Forelimb muscle (tissue), 1 donor: Measurements from ENCODE around the gene CLDN6. TPM values are rescaled to one million over a fixed set of nuclear protein-coding genes. Genes with fewer than 3 reads are reported as not detected.
A peak's percentile ranks its signal among the peaks of the same experiment; 100 is the strongest.

Source experiments
- DNase-seq: peaks from one replicate; pipeline ENCODE4 v3.0.0-alpha.2; 2013; ENCODE audit warnings: low read depth
- polyA plus RNA-seq: library from polyadenylated mRNA; unstranded; fragments of 120-200 nt; gene quantifications from one replicate; pipeline ENCODE4 v1.2.1, GENCODE V29; 2013; ENCODE audit not compliant: insufficient read length

The CLDN6 gene
- polyA plus RNA-seq, 1 donor: 0.19 TPM

DNA sequence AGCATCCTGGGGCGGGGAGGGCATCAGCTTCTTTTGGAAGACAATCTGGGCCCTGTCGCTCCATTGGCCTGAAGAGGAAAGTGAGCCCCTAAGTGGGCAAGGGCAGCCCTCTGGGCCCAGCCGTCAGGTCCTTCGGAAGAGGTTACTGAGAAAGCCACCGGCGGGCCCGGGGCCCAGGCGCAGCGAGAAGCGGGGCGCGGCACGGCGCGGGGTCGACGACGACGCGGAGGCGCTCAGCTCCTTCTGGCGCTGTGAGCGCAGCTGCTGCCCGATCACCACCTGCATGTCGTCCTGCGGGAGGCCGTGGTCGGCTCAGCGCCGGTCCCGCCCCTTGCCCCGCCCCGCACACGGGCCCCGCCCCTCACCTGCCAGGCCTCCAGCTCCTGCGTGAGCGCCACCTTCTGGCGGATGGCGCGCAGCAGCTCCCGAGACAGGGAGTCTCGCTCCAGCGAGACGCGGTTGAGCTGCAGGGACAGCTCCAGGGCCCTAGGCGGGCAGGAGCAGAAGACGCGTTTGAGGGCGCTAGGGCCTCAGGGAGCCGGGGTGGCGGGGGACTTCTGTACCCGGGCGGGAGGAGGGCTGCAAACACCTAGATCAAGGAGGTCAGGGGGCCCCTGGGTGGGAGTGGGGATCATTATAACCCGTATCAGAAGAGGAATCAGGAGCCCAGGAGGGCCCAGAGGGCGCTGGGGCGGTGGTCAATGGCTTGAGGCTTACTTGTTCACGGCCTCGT lies 10.2 kb upstream of the CLDN6 start:
- DNase-seq: no peak

DNA sequence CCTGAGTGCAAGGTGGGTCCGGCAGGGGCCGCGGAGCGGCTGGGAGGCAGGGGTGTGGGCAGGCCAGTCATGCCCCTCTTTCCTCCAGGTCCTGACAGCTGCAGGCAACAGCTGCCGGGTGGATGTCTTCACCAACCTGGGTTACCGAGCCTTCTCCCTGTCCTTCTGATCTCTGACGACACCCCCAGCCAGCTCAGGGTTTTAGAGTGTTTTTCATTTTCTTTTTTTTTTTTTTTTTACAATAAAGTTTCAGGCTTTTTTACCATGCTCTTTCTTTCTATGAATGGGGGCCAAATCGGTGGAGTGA lies 9.5 kb upstream of the CLDN6 start:
- DNase-seq: no peak

DNA sequence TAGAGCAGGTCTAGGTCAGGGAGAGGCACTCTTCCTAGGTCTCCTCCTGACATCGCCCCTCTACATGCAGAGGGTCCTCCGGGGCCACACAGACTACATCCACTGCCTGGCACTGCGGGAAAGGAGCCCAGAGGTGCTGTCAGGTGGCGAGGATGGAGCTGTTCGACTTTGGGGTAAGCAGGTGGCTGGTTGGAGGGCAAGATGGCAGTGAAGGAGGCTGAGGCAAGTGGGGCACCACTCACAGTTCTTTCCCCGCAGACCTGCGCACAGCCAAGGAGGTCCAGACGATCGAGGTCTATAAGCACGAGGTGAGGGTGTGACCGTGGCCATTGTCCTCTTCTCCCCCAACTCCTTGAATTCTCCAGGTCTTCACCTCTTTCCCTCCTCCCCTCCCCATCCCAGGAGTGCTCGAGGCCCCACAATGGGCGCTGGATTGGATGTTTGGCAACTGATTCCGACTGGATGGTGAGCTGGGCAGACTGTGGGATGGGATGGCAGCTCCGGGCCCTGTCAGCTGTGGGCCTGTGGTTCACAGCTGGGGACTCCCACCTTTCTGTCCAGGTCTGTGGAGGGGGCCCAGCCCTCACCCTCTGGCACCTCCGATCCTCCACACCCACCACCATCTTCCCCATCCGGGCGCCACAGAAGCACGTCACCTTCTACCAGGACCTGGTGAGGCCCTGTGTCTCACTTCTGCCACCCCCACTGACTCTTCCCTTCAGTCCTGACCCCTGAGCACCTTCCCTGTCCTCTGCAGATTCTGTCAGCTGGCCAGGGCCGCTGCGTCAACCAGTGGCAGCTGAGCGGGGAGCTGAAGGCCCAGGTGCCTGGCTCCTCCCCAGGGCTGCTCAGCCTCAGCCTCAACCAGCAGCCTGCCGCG lies 8.9 kb upstream of the CLDN6 start:
- DNase-seq: no peak

DNA sequence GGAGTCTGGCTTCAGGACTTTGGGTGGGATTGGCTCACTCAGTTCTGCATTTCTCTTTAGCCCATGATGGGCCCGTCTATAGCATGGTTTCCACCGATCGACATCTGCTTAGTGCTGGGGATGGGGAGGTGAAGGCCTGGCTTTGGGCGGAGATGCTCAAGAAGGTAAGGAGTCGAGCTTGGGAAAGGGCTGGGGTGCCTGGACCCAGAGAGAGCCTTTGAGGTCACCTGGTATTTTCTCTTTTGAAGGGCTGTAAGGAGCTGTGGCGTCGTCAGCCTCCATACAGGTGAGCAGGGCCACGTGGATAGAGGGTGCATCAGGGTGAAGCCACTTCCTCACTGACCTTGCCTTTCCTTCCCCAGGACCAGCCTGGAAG lies 8.0 kb upstream of the CLDN6 start:
- DNase-seq: no peak

DNA sequence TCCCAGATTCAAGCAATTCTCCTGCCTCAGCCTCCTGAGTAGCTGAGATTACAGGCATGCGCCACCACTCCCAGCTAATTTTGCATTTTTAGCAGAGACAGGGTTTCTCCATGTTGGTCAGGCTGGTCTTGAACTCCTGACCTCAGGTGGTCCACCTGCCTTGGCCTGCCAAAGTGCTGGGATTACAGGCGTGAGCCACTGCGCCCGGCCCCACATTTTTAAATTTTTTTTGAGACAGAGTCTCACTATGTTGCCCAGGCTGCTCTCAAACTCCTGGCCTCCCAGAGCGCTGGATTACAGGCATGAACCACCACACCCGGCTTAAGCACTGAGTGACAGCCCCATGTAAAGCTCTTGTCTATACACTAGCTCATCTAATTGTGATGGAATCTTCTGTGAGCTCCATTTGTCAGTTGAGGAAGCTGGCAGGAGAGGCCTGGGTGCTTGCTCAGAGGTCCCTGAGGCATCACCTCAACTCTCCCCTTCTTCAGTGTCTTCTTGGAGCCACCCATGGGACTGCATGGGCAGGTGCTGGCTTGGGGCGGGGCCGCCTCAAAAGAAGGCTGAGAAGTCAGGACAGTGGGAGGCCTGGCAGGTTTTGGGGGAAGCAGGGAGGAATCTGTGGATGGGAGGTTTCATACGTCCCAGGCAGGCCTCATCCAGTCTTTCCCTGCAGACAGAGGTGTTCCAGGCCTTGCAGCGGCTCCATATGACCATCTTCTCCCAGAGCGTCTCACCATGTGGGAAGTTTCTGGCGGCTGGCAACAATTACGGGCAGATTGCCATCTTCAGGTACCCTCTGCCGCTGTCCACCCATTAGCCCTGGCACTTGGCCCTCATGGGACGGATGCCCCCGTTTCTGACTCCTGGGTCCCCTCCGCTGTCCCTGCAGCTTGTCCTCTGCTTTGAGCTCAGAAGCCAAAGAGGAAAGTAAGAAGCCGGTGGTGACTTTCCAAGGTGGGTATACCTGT lies 7.3 kb upstream of the CLDN6 start:
- no peak for DNase-seq

DNA sequence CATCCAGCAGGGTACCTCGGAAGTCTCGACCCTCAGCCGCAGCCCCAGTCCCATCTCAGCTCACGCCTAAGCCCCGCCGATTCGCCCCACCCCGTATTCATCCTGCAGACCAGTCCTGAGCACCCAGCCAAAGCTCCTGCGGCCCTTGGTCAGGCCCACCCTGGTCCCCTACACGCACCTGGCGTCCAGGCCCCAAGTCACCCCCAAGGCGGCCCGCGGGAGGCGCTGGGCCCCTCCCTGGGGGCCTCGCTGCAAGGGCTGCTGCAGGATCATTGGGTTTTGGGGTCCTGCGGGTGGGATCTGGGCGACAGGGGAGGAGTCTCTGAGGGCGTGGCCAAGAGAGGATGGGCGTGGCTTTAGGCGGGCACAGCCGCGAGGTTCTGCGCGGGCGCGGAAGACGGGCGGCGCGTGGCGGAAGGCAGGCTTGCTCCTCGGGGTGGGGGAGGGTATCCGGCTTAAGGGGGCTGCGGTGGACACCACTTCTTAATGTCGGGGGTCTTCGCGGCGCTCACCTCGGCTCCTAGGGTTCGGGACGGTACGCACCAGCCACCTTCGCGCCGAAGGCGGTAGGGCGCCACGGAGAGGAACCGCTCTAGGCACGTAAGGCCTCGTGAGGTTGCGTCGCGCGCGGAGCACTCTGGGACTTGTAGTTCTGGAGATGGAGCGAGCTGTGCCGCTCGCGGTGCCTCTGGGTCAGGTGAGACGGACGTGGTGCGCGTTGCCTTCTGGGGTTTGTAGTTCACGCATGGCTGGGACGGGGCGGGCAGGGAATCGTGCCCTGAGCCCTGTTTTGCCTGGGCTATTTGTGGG lies 5.9 kb upstream of the CLDN6 start, which contains the start of the genes HCFC1R1 and THOC6:
Gene HCFC1R1, minus strand, starts transcription at position 274 of the 810 bp plus-strand sequence. Its CDS starts 1 bp downstream, at position 273.
Gene THOC6, plus strand, starts transcription at position 367 of the 810 bp plus-strand sequence. Its CDS starts 292 bp downstream, at position 659.
- peak; percentile 86 for DNase-seq

DNA sequence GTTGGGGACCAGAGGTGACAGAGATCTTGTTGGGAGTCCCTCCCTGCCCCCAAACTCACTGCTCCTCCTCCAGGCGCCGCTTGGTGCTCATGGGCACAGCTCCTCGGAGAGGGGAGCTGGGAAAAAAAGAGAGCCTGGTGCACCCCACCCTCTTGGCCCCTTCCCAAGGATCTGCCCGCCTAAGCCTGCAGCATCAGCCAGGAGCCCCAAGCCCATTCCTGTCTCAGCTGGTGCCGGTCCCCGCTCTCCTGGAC lies 5.4 kb upstream of the CLDN6 start:
- no peak for DNase-seq

DNA sequence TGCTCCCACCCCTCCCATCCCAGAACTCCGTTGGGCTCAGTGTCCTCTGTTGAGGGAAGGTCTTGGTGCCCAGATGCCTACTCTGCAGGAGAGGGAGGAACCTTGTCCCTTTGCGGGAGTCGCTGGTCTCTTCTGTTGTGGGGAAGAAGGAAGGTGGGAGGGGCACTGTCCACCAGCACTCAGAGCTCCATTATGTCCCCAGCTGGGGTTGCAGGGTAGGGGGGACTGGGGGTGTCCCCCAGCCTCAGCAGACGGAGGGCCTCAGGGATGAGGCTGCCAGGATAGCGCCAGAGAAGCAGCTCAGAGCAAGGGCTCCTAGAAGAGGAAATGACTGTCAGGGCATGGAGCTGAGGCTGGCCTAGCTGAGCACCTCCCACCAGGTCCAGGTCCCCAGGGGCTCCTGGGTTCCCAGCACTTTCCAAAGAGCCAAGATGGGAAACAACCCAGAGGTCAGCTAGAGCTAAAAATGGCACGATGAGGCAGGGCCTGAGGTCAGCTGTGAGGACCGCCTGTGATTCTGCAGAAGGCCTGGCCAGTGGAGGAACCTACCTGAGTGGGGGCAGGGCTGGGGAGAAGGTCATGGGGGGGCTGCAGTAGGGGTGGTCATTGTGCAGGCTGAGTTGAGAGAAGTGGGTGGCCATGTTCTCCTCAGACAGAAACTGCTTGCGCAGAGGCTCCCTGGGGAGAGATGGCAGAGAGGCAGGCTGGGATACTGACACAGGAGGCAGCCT lies 4.9 kb upstream of the CLDN6 start:
- DNase-seq: no peak

DNA sequence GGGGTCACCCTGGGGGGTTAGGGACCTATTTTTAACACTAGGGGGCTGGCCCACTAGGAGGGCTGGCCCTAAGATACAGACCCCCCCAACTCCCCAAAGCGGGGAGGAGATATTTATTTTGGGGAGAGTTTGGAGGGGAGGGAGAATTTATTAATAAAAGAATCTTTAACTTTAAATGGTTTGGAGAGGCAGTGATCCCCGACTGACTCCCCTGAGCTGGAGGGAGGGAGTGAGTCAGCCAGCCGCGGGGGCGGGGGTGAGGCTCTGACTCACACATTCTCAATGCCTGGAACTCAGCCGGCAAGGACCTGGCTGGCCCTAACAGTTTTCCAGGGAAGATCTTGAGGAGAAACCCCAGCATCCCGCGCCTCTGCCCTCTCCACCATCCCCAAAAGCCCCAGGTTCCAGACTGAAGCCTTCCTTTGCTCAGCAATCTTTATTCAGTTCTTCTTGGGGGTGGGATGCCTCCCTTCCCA lies 4.3 kb upstream of the CLDN6 start:
- DNase-seq: peak; percentile 64

DNA sequence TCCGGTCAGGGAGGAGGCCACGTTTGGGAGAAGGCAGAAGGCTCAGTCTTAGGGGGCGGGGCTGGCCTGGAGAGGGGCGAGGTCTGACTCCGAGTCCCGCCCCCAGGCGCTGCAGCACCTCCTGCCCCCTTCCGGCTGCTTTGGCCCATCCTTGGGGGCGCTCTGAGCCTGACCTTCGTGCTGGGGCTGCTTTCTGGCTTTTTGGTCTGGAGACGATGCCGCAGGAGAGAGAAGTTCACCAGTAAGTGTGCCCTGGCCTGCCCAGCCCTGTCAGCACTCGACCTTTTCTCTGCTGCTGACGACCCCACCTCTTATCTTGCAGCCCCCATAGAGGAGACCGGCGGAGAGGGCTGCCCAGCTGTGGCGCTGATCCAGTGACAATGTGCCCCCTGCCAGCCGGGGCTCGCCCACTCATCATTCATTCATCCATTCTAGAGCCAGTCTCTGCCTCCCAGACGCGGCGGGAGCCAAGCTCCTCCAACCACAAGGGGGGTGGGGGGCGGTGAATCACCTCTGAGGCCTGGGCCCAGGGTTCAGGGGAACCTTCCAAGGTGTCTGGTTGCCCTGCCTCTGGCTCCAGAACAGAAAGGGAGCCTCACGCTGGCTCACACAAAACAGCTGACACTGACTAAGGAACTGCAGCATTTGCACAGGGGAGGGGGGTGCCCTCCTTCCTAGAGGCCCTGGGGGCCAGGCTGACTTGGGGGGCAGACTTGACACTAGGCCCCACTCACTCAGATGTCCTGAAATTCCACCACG lies 3.6 kb upstream of the CLDN6 start:
- DNase-seq: no peak

DNA sequence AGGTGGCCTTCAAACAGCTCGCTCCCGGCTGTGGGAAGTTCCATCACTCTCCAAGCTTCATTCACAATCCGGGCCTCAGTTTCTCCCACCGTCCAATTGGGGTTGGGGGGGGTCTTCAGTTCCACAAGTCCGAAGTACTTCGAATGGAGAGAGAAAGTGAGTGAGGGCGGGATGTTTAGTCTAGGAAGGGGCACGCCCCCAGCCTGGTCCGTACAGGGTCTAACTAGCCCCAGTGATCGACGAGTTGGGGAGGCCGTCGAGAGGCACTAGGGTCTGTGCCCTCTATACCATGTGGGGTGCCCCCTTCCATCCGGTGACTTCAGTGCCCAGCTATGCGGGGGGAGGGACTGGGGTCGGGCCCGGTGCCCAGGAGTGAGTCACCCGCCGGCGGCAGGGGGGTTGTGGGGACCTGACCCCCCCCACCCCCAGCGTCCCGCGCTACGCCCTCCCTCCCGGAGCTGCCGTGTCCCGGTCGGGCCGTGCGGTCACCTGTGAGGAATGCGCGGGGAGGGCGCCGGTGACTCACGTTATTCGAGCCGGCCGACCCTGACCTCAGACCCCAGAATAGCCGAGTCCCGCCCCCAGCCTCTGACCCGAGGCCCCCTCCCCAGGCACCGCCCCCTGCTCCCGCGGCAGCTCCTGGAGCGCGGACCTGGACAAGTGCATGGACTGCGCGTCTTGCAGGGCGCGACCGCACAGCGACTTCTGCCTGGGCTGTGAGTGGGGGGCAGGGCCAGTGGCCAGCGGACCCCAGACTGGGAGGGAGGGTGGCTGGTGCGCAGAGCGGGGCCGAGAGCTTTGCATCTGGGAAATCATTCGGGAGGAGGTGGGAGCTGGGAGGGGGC lies 2.8 kb upstream of the CLDN6 start:
- DNase-seq: no peak

DNA sequence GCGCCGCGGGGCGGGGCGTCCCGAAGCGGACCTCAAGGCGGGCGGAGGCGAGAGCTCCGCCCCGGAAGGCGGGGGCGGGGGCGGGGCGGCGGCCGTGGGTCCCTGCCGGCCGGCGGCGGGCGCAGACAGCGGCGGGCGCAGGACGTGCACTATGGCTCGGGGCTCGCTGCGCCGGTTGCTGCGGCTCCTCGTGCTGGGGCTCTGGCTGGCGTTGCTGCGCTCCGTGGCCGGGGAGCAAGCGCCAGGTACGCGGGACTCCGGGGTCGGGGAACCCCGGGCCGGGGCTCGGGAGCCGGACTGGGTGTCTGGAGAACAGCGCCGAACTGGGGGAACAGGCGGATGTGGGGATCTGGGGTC lies 2.2 kb upstream of the CLDN6 start, which contains the start of gene TNFRSF12A:
Gene TNFRSF12A, plus strand, starts transcription at position 122 of the 357 bp plus-strand sequence. Its CDS starts 30 bp downstream, at position 152.
- DNase-seq: no peak

DNA sequence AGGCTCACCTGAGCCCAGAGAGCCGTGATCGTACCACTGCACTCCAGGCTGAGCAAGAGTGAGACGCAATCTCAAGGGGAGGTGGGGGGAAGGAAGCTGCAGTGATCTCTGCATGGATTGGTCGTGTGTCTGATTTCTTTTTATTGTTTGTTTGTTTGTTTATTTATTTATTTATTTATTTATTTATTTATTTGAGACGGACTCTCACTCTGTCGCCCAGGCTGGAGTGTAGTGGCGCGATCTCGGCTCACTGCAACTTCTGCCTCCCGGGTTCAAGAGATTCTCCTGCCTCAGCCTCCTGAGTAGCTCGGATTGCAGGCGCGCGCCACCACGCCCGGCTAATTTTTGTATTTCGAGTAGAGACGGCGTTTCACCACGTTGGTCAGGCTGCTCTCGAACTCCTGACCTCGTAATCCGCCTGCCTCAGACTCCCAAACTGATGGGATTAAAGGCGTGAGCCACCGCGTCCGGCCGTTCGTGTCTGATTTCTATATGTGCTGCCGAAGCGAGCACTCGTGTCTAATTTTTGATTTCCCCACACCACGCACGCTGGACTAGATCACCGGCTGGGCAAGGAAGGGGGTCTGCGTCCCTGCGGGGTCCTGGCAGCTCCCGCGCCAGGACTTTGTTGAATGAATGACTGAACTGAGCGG lies 1.7 kb upstream of the CLDN6 start:
- DNase-seq: no peak

DNA sequence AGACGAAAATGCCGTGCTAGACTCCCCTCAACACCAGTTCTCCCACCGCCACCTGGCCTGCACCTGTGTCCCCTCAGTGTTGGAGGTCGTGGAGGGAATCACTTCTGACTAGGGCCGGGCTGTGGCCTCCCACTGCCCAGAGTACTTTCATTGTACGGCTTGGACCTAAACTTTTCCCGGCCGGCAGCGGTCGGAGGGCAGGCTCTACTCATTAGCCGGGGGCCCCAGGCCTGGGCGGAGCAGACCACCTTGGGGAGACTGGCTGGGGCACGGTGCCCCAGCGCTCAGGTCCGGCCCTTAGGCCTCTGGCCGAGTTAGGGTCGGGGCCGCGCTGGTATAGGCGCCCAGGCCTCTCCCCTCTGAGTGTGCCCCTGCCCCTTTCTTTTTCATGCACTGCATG lies 639 bp downstream of the CLDN6 start:
- DNase-seq: no peak

DNA sequence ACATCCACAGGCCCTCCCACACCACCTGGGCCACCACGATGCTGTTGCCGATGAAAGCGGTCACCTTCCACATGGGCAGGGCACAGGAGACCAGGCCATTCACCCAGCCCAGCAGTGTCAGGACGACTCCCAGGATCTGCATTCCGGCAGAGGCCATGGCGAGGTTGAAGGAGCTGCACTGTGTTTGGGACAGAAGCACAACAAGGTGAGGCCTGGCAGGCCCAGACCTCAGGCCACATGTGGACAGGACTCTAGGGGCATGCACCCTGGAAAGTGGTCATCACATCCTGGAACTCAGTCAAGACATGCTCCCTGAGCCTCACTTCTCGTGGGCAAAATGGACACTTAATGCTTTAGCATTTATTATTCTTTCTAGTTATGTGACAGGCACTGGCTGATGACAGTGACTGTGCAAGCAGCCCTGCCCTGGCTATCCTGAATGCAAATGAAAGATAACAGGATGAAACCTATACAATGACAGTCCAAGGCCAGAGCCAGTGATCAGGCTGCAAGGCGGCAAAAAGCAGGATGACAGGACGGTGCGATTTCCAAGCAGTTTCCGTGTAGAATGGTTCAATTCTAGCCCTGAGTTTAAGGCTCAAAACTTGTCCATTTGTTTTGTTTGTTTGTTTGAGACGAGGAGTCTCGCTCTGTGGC lies 2.0 kb downstream of the CLDN6 start:
- DNase-seq: no peak

DNA sequence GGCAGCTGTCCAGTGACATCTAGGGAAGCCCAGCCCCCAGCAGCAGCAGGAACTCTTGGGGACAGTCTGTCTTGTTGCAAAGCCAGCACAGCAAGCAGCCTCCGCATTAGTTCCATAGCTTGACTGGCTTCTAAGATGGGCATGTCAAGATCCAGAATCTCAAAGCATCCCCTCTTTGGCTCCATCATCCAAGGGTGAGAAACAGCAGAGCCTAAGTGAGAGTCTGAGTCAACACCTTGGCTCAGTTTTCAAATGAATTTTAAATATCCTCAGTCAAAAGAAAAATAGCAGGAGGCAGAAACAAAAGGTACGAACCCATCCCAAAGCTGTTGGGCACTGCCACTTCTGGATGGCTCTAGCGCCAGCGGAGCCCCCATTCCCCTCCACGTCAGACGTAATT lies 3.0 kb downstream of the CLDN6 start:
- no peak for DNase-seq

DNA sequence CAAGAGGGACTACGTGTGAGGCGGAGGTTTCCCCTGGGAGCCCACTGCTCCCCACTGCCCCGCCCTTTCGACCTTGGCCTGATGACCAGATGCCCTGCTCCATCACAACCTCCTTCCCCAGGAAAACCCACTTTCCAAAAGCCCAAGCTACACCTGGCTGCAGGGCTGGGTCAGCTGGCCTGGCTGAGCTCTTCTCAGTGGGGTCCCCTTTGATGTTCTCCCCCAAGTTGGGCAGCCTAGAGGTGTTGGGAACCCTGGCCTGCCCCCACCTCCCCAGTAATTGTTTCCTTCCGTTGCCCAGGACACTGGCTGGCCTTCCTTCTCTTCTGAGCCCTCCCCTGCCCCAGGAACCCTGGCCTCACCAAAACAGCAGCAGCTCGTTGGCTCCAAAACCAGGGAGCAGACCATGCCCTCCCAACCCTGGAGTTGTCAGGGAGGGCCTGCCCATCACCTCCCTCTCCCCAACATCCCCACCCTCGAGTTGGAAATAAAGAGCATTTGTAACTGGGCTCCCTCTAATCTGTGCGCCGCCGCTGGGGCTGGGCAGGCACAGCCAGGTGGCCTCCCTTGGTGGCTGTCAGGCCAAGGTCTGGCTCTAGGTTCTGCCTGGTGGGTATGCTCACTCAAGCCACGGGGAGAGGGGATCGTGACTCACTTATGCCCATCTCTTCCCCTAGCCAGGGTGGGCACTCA lies 3.8 kb downstream of the CLDN6 start:
- DNase-seq: no peak
